LNCAP (cell line): ENCODE results near the gene CCDC50.

Experiments used
- TF ChIP-seq, protein P1 (sequence below): fragments of 450-650 bp; IDR thresholded peaks from 2 replicates; pipeline ENCODE4 v1.5.1; 2017; ENCODE audit warnings: mild to moderate bottlenecking

The CCDC50 gene, protein sequence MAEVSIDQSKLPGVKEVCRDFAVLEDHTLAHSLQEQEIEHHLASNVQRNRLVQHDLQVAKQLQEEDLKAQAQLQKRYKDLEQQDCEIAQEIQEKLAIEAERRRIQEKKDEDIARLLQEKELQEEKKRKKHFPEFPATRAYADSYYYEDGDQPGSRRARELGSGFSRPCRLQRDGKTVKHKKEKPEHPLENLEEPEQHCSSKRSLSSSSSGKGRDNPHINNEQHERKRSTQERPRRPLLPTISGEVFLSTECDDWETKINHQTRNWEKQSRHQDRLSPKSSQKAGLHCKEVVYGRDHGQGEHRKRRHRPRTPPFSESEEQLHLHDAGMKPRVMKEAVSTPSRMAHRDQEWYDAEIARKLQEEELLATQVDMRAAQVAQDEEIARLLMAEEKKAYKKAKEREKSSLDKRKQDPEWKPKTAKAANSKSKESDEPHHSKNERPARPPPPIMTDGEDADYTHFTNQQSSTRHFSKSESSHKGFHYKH

DNA sequence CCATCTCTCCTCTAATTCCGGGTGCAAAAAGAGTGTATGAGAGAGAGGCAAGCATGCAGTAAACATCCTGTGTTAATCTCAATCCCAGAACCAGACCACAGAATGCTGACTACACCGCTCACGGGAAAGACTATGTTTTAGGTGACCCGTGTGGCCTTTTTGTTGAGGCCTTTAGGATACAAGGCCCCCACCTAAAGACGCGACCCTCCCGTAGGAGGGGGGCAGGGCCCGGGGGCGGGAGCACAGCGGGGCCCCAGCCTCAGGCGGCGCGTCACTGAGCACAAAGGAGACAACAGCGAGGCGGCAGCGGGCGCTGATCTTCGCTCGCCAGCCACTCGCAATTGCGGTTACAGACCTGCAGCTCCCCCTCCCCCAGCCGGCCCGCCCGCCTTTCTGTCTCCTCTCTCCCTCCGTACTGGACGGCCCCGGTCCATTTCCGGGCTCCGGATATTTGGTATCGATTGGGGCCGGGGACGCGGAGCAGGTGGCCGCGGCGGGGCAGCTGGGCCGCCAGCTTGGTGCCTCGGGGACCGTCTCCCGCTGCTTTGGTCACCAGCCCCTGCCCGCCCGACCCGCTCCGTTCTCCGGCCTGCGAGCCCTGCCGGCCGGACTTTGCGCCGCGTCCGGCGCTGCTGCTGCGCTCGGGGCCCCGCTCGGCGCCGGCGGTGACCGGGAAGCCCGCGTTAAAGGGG, at the start of gene CCDC50:
Gene CCDC50 (plus strand): TSS at position 433 of the 692 bp plus-strand sequence. CDS start 281 bp downstream, outside the sequence.
- TF ChIP-seq, protein P1, sequence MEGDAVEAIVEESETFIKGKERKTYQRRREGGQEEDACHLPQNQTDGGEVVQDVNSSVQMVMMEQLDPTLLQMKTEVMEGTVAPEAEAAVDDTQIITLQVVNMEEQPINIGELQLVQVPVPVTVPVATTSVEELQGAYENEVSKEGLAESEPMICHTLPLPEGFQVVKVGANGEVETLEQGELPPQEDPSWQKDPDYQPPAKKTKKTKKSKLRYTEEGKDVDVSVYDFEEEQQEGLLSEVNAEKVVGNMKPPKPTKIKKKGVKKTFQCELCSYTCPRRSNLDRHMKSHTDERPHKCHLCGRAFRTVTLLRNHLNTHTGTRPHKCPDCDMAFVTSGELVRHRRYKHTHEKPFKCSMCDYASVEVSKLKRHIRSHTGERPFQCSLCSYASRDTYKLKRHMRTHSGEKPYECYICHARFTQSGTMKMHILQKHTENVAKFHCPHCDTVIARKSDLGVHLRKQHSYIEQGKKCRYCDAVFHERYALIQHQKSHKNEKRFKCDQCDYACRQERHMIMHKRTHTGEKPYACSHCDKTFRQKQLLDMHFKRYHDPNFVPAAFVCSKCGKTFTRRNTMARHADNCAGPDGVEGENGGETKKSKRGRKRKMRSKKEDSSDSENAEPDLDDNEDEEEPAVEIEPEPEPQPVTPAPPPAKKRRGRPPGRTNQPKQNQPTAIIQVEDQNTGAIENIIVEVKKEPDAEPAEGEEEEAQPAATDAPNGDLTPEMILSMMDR = no peak

DNA sequence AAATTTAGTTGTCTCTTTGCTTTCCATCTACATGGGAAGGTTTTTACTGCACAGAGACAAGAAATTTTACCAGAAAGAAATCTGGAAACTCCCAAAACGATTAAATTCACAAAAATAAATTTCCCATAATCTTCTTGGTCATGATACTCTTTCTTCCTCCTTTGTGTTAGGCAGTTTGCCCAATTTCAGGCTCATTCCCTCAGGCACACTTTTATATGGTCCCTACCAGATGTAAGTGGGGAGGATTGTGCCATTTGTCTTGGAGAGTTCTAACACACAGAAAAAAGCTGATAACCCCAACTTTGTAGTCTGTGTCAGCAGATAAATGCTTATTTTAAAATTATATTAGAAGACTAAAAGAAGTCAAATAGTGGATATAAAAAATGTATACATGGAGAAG, 49.1 kb upstream of the CCDC50 start:
- TF ChIP-seq, protein P1 = no peak

DNA sequence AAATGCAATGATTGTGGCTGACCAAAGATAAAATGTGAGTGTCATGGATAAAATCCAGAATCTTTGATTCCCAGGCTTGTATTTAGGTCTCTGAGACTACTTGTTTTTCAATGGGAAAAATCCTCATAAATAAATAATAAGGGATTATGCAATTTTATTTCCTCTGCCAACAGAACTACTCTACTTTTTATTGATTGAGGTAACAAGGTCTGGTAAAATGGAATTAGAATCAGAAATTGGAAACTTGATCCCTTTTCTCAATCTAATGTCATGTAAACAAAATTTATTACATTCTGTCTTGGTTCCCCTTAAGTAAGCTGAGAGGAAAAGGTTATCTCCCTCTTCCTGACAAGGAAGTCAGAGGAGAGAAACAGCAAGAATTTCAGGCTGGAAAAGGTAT, 48.3 kb upstream of the CCDC50 start:
- TF ChIP-seq, protein P1 = no peak

DNA sequence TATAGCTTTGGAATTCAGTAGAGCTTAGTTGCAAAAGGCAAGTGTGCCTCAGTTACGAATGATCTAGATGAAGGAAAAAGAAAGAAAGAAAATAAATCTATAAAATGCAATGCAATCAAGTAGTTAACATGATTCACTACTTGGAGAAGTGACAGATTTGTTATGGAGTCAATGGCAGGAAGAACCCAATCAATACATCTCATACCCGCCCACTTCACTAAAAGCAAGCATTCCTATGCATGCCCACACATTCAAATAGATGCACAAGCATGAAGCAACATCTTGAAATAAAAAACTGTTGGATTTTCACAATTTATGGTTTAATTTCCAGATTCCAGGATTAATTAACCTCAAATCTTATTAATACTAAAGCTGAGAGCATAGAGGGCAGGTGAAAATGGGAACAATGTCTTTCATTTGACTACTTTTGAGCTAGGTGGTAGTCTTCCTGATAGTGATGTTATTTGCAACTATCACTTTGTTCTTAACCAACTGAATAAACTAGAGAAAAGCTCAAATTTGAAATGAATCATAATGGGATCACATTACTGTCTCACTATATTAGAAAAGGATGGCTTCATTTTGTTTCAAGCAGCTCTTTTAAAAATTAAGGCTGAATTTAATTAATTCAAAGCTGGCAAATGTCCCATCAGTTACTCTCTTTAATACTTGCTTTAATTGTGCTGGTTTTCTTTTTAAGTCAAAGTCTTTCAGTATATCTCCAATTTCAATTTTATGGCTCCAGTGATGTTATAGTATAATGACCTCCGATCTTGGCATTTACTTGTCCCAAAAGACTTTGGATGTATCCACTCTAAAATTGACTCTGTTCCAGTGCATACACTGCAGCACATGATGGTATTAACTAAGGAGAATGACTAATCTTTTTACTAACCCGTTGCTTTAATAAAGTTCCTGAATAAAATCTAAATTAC, 46.7 kb upstream of the CCDC50 start:
- TF ChIP-seq, protein P1 = no peak

DNA sequence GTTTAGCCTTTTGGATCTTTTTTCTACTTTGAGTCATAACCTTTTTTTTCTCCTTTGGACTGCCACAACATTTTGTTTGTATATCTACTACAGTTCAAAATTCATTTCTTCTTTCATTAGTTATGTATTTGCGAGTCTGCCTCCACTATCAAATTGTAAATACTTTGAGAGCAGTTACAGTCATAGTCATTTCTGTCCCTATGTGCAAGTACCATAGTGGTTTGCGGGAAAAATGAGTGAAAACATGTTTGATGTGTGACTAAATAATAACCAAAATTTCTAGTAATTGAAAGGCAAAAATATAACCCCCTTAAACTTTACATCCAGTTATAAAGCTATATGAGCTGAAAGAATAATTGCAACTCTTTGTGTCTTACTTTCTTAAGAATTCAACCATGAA, 45.8 kb upstream of the CCDC50 start:
- TF ChIP-seq, protein P1 = no peak

DNA sequence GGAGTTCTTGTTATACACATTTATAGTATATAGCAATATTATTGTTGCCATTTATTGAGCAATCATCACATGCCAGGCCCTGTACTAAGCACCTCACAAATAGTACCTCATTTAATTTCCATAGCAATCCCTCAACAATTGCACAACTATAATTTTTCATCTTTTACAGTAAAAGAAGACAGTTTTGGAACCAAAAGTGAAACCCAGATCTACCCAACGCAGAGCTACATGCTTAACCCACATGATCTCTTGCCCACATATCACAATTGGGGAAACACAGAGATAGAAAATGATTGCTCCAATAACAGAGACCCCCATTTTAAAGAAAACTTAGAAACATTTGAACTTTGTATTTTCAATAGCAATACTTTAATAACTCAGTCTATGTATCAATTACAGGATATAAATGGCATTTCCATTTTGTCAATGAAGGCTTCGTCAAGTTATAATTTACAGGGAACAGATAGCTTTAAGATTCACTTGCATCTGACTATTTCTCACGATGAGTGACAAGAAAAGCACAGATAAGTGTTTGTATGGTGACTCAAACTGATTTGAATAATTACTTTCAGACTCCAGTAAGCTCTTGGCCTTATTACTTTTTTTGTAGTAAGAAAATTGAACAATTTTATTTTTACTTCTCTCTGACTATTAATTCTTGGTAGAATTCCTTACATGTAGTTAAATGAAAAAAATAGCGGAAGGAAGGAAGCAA, 38.7 kb upstream of the CCDC50 start:
- TF ChIP-seq, protein P1 = no peak
